Activated naive CD4-positive, alpha-beta T cell treated with anti-CD3 and anti-CD28 coated beads for 36 hours (primary cell): ENCODE data around the gene TFDP2. TPM values are rescaled to one million over a fixed set of nuclear protein-coding genes. Genes with fewer than 3 reads are reported as not detected.

Experiments used
- CTCF ChIA-PET: fragments of 350-600 bp; sonication (Branson Sonifier 250); formaldehyde crosslinking; loops from one replicate; lab custom pipeline; 2021; ENCODE audit warnings: antibody characterized with exemption; lab: Charles Lee
- DNase-seq: peaks from one replicate; pipeline ENCODE4 v3.0.0-alpha.2; 2020
- H3K27ac Mint-ChIP-seq: one replicate; pipeline ENCODE4 v1.8.0; 2021; ENCODE audit warnings: mild to moderate bottlenecking, mixed read lengths
- H3K27me3 Mint-ChIP-seq: one replicate; pipeline ENCODE4 v1.8.0; 2021; ENCODE audit warnings: low read depth, mixed read lengths
- H3K36me3 Mint-ChIP-seq: one replicate; pipeline ENCODE4 v1.8.0; 2021; ENCODE audit warnings: low read depth, mixed read lengths
- H3K4me1 Mint-ChIP-seq: one replicate; pipeline ENCODE4 v1.8.0; 2021; ENCODE audit warnings: low read depth, mixed read lengths
- H3K4me3 Mint-ChIP-seq: one replicate; pipeline ENCODE4 v1.8.0; 2021; ENCODE audit warnings: mild to moderate bottlenecking, moderate library complexity, mixed read lengths
- H3K9me3 Mint-ChIP-seq: one replicate; pipeline ENCODE4 v1.8.0; 2021; ENCODE audit warnings: mixed read lengths
- intact Hi-C: fragments of 100-400 bp; cut with micrococcal nuclease; formaldehyde crosslinking; loops from one replicate; pipeline ENCODE4 v1.15.1; 2023
- total RNA-seq, 2 experiments: library from RNA; stranded (reverse); gene quantifications; one replicate each; pipeline ENCODE4 v1.2.3, GENCODE V29; 2021

TFDP2 gene
- total RNA-seq, 2 experiments from 2014 or later, result 23.0 to 25.0 TPM

DNA sequence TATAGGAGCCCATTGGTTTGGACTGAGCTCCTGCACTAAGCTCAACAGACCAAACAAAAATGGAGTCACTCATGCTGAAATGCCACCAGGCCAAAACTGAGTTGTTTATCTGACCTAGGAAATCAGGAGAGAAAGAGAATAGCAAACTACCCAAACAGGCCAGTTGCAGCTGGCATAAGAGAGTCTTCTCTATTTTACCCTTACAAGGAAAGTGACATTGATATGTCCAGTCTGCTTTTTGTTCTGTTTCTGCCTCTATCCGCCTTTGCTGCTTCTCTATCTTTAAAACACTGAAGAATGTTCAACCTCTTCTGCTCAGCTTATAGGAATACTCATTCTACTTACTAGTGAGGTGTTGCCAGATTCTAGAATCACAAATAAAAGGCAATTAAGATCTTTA, 177.8 kb downstream of the TFDP2 start:
- Mint-ChIP-seq H3K36me3 (no peaks in the 10 kb centered on the region), H3K4me3 (no peak overlapping the region), H3K27ac (no peak overlapping the region), H3K27me3 (no peaks in the 10 kb centered on the region), H3K9me3 (no peaks in the 10 kb centered on the region), H3K4me1 (no peaks in the 10 kb centered on the region)
- DNase-seq, result no peak
- CTCF ChIA-PET, result no interaction called here
- intact Hi-C loops, result no loop called here

DNA sequence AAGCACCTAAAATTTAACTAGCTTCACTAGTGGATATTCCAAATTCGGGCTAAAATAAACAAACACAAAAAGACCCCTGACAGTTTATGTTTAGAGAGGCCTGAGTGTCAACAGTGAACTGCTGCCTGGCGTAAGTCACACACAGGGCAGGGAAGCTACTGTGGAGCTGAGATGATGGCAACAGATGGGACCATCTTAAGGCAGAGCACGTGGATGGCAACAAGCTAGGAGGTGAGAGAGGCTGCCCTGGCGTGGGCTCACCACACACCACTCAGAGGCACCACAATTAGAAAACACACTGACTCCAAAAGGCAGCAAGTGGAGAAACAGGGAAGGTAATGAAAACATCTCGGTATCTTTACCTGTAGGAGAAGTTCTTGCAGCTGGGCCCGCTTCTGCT, 179.6 kb downstream of the TFDP2 start:
- Mint-ChIP-seq H3K27me3 (no peaks in the 10 kb centered on the region), H3K9me3 (no peaks in the 10 kb centered on the region), H3K27ac (no peak overlapping the region), H3K4me1 (no peaks in the 10 kb centered on the region), H3K36me3 (no peaks in the 10 kb centered on the region), H3K4me3 (no peak overlapping the region)
- intact Hi-C loops, result loop anchor here (10.0 kb wide), 1 partner anchor 245 kb away; no protein-coding TSS in a partner anchor
- CTCF ChIA-PET, result no interaction called here
- DNase-seq, result no peak

DNA sequence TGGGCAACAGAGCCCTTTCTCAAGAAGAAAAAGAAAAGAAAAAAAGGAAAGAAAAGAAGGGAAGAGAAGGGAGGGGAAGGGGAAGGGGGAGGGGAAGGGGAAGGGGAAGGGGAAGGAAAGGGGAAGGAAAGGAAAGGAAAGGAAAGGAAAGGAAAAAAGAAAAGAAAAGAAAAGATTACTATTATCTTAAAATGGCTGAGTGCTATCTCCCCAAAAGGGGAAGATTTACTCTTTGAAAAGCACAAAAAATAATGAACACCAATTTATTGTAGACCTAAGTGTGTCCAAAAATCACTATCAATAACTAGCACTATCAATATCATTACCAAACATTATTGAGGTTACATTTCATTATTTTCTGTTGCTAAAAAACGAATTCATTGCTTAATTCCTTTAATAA, 183.9 kb downstream of the TFDP2 start:
- Mint-ChIP-seq H3K36me3 (no peaks in the 10 kb centered on the region), H3K9me3 (no peaks in the 10 kb centered on the region), H3K4me1 (no peaks in the 10 kb centered on the region), H3K27me3 (no peaks in the 10 kb centered on the region), H3K4me3 (no peak overlapping the region), H3K27ac (no peak overlapping the region)
- no peak for DNase-seq
- CTCF ChIA-PET, result interaction anchor here (0.6 to 1.3 kb wide), 4 partner anchors 22 to 314 kb away, joined by 3 read pairs; no protein-coding TSS in a partner anchor
- intact Hi-C loops, result loop anchor here (10.0 kb wide), 1 partner anchor 249 kb away; no protein-coding TSS in a partner anchor

DNA sequence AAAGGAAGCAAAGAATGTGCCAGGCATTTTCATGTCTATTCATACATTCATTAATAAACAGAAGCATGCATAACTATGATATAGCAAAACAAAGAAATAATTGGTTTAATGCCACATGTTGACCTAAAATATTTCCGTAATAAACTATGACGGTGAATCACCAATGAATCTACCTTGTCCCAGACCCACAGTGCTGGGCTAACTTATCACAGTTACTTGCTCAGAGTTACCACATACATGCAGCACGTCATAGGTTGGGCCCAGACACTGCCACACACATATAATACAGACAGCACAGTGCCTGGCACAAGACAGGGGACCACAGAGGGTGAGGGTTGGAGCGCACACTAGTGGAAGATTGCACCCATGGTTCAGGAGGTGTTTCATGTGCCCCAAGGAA, 186.0 kb downstream of the TFDP2 start:
- no peaks in the 10 kb centered on the region for H3K9me3 Mint-ChIP-seq
- intact Hi-C loops, result loop anchor here (2.0 to 10.0 kb wide), 2 partner anchors 184 to 252 kb away; no protein-coding TSS in a partner anchor
- H3K4me3 Mint-ChIP-seq, result no peak overlapping the region
- CTCF ChIA-PET, result interaction anchor here (0.6 to 2.2 kb wide), 5 partner anchors 50 to 317 kb away, joined by 3 to 10 read pairs (median 3); no protein-coding TSS in a partner anchor
- H3K27me3 Mint-ChIP-seq, result no peaks in the 10 kb centered on the region
- no peaks in the 10 kb centered on the region for H3K4me1 Mint-ChIP-seq
- no peak overlapping the region for H3K27ac Mint-ChIP-seq
- peaks cover 4% of the 10 kb centered on the region for H3K36me3 Mint-ChIP-seq
- DNase-seq, result no peak

DNA sequence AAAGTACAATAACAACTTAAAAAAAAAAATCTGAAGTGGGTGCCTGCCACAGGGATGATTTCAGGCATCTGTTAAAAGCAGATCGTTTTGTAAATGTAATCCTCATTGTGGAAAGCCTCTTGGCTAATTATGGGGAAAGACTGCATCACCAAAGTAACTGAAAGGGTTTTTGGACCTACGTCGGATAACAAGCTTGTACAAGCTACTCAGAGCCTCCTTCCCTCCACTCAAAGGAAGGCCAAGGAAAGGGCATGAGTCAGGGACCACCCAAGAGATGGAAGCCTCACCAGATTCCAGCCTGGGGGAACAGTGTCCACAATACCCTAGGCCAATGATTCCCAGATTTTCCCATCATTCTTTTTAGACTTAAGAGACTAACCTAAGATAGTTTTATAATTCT, 188.6 kb downstream of the TFDP2 start:
- Mint-ChIP-seq H3K36me3 (peaks cover 4% of the 10 kb centered on the region), H3K4me3 (no peak overlapping the region), H3K9me3 (no peaks in the 10 kb centered on the region), H3K27ac (no peak overlapping the region), H3K4me1 (no peaks in the 10 kb centered on the region), H3K27me3 (no peaks in the 10 kb centered on the region)
- intact Hi-C loops, result loop anchor here (10.0 kb wide), 1 partner anchor 254 kb away; no protein-coding TSS in a partner anchor
- CTCF ChIA-PET, result no interaction called here
- DNase-seq, result no peak

DNA sequence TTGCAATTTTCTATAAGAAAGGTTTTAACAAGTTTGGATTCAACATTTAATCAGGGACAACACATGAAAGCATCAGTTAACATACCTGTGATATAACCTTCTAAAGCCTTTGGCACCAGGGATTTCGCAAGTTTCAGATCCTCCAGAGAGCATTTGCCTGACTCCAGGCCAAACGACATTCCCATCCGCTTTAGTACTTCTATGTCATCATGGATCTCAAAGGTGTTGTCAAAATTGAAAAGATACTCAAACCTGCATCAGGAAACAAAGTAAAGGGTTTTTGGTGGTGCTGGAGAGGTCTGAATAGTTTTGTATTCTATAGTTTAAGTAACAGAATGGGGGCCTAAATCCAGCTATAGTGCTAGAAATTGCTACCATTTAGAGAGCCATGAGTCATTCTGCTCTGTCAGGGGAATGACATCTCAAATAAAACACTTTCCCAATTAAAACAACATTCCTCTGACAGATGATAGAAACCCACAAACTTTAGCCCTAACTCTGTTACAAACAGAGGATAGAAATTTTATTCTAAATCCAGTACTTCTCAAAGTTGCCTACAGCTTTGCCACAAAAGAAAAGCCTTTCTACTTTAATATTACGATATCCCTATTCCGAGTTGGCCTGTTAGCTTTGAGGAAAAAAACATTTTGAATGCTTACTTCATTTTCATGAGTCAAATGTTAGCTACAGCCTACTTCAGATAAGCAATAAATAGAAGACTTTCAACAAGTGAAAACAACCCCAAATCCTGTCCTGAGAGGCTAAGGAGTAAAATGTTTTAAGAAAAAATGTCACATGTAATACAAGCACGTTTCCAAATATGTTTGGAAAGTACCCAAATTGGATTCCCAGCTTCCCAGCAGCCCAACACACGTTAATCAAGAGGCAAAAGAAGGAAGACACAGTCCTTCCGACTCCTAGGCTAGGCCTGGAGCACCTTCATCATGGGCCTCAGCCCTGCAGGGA, 189.5 kb downstream of the TFDP2 start:
- Mint-ChIP-seq H3K9me3 (no peaks in the 10 kb centered on the region), H3K36me3 (peaks cover 4% of the 10 kb centered on the region), H3K27ac (no peak overlapping the region), H3K4me3 (no peak overlapping the region), H3K4me1 (peaks cover 4% of the 10 kb centered on the region), H3K27me3 (no peaks in the 10 kb centered on the region)
- CTCF ChIA-PET, result interaction anchor here (0.6 to 0.7 kb wide), 2 partner anchors 19 to 320 kb away, joined by 3 to 4 read pairs; no protein-coding TSS in a partner anchor
- intact Hi-C loops, result loop anchor here (10.0 kb wide), 1 partner anchor 255 kb away; no protein-coding TSS in a partner anchor
- no peak for DNase-seq

DNA sequence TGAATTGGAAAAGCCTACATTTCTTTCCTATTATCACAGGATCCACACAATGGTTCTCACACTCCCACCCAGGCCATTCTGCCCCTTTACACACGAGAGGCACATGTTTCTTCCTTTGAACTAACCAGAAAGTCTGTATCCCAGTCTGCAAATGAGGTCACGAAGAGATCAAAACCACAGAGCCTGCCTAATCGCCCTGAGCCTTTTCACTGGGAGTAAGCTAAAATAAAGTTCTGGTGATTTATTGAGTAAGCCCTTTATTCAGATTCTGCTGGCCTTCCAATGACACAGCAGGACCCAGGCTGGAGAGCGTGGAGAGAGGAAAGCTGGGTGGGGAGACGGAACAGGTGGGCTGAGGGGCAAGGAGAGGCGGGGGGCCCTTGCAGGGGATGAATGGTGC, 194.2 kb downstream of the TFDP2 start:
- CTCF ChIA-PET, result interaction anchor here (0.6 kb wide), 1 partner anchor 210 kb away, joined by 3 read pairs; no protein-coding TSS in a partner anchor

DNA sequence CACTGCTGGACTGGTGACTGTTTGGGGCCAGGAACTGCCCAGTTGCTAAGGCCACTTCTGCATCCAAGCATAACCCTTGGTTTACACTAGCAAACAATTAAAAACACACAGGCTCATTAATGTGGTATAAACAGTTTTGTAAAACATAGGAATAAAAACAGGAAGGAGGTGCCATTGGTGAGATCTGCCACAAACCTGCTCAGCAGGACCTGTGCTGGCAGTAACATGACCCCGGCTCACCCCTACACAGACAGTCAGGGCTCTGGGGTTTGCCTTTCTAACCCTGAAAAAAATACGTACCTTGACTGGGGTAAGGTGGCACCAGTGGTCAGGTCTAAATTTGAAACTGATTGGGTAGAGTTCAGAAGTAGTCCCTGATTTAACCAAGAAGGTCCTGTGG, 196.7 kb downstream of the TFDP2 start:
- peaks cover 4% of the 10 kb centered on the region for H3K4me1 Mint-ChIP-seq
- CTCF ChIA-PET, result no interaction called here
- intact Hi-C loops, result no loop called here
- peaks cover 2% of the 10 kb centered on the region for H3K36me3 Mint-ChIP-seq
- no peak overlapping the region for H3K27ac Mint-ChIP-seq
- DNase-seq, result no peak
- H3K9me3 Mint-ChIP-seq, result no peaks in the 10 kb centered on the region
- H3K4me3 Mint-ChIP-seq, result no peak overlapping the region
- no peaks in the 10 kb centered on the region for H3K27me3 Mint-ChIP-seq

More for the DNA sequence above, 194.2 kb downstream of the TFDP2 start:
- H3K27ac Mint-ChIP-seq, result no peak overlapping the region
- H3K4me1 Mint-ChIP-seq, result peaks cover 4% of the 10 kb centered on the region
- no peaks in the 10 kb centered on the region for H3K9me3 Mint-ChIP-seq
- intact Hi-C loops, result no loop called here
- H3K4me3 Mint-ChIP-seq, result no peak overlapping the region
- no peaks in the 10 kb centered on the region for H3K27me3 Mint-ChIP-seq
- H3K36me3 Mint-ChIP-seq, result peaks cover 5% of the 10 kb centered on the region
- no peak for DNase-seq

DNA sequence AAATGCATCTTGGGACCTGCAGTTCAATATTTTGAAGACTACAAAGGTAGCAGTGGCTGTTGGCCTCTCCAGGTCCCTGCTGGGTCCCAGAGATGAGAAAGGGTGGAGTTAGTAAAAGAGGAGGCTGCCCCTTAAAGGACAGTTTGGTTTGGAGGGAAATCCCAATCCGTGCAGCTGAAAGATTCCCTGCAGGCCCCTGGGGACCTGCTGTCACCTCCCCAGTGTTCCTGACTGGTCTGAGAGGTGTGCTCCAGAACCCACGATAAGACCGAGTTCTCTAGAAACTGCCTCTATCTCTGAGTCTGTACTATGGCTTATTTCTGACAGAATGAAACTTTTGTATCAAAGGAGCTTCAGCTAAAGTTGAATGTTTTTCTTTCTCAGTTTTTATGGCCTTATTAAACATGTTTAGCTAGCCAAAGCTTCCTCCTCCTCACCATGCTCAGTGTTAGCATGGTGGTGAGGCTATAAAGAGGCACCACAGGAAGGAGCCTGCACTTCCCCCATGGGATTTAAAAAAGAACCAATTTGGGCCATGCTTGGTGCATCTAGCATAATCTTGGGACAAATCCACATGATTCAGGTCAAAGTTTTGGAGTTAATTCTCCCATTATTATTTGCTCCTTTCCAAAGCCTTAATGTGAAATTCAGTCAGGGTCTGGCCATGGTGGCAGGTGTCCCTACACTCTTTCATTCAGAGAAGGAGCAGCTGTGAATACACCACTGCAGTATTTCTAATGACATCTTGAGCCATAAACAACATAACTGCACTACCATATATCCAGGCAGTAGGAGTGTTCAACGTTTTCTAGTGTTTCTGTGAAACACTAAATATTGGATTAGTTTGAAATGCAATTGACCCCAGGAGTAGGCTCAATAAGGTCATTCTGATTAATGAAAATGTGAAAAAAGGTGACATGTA, 198.5 kb downstream of the TFDP2 start:
- Mint-ChIP-seq H3K4me3 (no peak overlapping the region), H3K4me1 (peaks cover 4% of the 10 kb centered on the region), H3K27me3 (no peaks in the 10 kb centered on the region), H3K36me3 (peaks cover 2% of the 10 kb centered on the region), H3K9me3 (no peaks in the 10 kb centered on the region), H3K27ac (no peak overlapping the region)
- CTCF ChIA-PET, result no interaction called here
- DNase-seq, result no peak
- intact Hi-C loops, result no loop called here

DNA sequence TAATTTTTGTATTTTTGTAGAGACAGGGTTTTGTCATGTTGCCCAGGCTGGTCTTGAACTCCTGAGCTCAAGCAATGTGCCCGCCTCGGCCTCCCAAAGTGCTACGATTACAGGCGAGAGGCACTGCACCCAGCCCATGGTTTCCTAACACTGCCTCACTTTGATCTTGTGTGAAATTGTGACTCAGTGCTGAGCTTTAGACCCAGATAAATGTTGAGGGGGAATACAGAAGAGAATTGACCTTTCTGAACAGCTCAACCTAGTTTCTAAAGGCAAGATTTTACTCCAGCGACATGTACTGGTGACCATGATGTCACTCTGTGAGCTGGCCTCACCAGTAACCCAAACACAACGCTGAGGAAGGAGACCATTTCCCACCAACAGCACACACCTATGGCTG, 199.4 kb downstream of the TFDP2 start:
- Mint-ChIP-seq H3K27ac (no peak overlapping the region), H3K9me3 (no peaks in the 10 kb centered on the region), H3K36me3 (peaks cover 2% of the 10 kb centered on the region), H3K4me1 (no peaks in the 10 kb centered on the region), H3K4me3 (no peak overlapping the region), H3K27me3 (no peaks in the 10 kb centered on the region)
- CTCF ChIA-PET, result interaction anchor here (0.7 kb wide), 1 partner anchor 48 kb away, joined by 3 read pairs; no protein-coding TSS in a partner anchor
- intact Hi-C loops, result no loop called here
- DNase-seq, result no peak

DNA sequence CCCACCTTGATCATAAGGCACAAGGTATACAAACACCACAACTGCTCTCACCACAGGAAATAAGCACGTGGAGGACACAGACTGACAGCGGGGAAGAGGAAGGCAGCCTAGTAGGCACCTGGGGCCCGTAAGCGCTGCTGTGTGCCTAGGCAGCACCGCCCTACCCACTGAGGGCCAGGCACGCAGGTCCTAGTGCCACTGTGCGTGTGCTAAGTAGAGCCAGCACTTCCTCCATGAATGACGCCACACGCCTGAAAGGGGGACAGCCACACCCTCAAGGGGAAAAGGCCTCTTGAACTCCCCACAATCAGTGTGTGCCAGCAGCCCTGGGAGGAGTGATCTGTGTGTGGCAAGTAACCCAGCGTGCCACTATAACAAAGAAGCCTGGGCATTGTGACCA, 199.9 kb downstream of the TFDP2 start:
- Mint-ChIP-seq H3K4me1 (no peaks in the 10 kb centered on the region), H3K4me3 (no peak overlapping the region), H3K36me3 (peaks cover 2% of the 10 kb centered on the region), H3K27ac (no peak overlapping the region), H3K9me3 (no peaks in the 10 kb centered on the region), H3K27me3 (no peaks in the 10 kb centered on the region)
- CTCF ChIA-PET, result interaction anchor here (0.7 kb wide), 1 partner anchor 49 kb away, joined by 3 read pairs; no protein-coding TSS in a partner anchor
- intact Hi-C loops, result no loop called here
- no peak for DNase-seq
